Measurements from ENCODE around the gene MAPRE2. TPM values are rescaled to one million over a fixed set of nuclear protein-coding genes. Genes with fewer than 3 reads are reported as not detected.
"Not testable (repeated sequence)": the region's sequence is repeated elsewhere in the genome, so short reads cannot be mapped to it uniquely, and the experiment has no call there.

MAPRE2 gene
- total RNA-seq, 2 donors from 2014 or later = 16.1 to 17.2 TPM

DNA sequence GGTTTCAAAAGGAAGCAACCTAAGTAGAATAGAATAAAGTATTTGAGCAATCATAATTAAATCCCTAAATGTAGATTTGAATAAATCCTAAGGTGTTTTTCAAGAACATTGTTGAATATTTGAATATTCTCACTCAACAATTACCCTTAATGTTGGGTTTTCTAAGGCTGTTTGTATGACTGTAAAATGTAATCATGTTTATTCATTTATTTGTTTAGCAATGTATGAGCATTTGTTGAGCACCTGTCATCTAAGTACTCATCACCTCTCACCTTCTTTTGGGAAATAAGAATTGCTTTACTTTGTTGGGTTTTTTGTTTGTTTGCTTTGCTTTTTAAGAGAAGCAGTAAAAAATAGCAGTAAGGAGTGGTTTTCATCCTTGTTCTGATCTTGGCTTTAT, 66.0 kb downstream of the MAPRE2 start:
- TF ChIP-seq POLR2A (IDR thresholded peaks at IDR 0.05) (no peak), POLR2AphosphoS5 (IDR thresholded peaks at IDR 0.05) (no peak), CTCF (IDR thresholded peaks at IDR 0.05) (no peak)
- no peak for DNase-seq (ENCODE audit: low spot score)
- Histone ChIP-seq H3K9me3 (no peaks in the 10 kb centered on the region), H3K36me3 (no peaks in the 10 kb centered on the region), H3K4me3 (no peak overlapping the region), H3K27me3 (replicated peaks; ENCODE audit: insufficient read depth) (no peaks in the 10 kb centered on the region), H3K4me1 (replicated peaks) (no peaks in the 10 kb centered on the region), H3K27ac (no peak overlapping the region)
- intact Hi-C loops (cut with DNase I) = no loop called here

DNA sequence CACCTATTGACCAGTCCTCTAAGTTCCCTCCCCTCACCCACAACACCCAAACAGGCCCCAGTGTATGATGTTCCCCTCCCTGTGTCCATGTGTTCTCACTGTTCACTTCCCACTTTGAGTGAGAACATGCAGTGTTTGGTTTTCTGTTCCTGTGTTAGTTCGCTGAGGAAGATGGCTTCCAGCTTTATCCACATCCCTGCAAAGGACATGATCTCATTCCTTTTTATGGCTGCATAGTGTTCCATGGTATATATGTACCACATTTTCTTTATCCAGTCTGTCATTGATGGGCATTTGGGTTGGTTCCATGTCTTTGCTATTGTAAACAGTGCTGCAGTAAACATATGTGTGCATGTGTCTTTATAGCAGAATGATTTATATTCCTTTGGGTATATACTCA, 66.9 kb downstream of the MAPRE2 start:
- H3K4me3 ChIP-seq; DNase-seq (ENCODE audit: low spot score); H3K36me3 ChIP-seq; H3K9me3 ChIP-seq; intact Hi-C loops (cut with DNase I); H3K27me3 ChIP-seq (replicated peaks; ENCODE audit: insufficient read depth); H3K4me1 ChIP-seq (replicated peaks); H3K27ac ChIP-seq: not testable (repeated sequence)
- 100% methylated on average over 1 of the region's 1 CpG for WGBS

GRCh38 chr18:35110059-35110458, 68.8 kb downstream of the MAPRE2 start:
- H3K4me3 ChIP-seq = no peak overlapping the region
- no peaks in the 10 kb centered on the region for H3K27me3 ChIP-seq (replicated peaks; ENCODE audit: insufficient read depth)
- TF ChIP-seq CTCF (IDR thresholded peaks at IDR 0.05) (no peak), POLR2AphosphoS5 (IDR thresholded peaks at IDR 0.05) (no peak), POLR2A (IDR thresholded peaks at IDR 0.05) (no peak)
- intact Hi-C loops (cut with DNase I) = loop anchor here (5.0 kb wide), 1 partner anchor 68 kb away; the partner anchor contains the start of gene MAPRE2
- no peak for DNase-seq (ENCODE audit: low spot score)
- H3K9me3 ChIP-seq = no peaks in the 10 kb centered on the region
- H3K27ac ChIP-seq = no peak overlapping the region
- no peaks in the 10 kb centered on the region for H3K4me1 ChIP-seq (replicated peaks)
- no peaks in the 10 kb centered on the region for H3K36me3 ChIP-seq
- WGBS = 95% methylated on average over 3 of the region's 3 CpGs

- H3K9me3 ChIP-seq = no peaks in the 10 kb centered on the region
- no peak for DNase-seq (ENCODE audit: low spot score)
- intact Hi-C loops (cut with DNase I) = loop anchor here (5.0 kb wide), 1 partner anchor 69 kb away; the partner anchor contains the start of gene MAPRE2
- 92% methylated on average over 3 of the region's 3 CpGs for WGBS
- no peak for TF ChIP-seq POLR2AphosphoS5 (IDR thresholded peaks at IDR 0.05)
- no peak for TF ChIP-seq CTCF (IDR thresholded peaks at IDR 0.05)
- TF ChIP-seq POLR2A (IDR thresholded peaks at IDR 0.05) = no peak
- no peaks in the 10 kb centered on the region for H3K4me1 ChIP-seq (replicated peaks)
- no peaks in the 10 kb centered on the region for H3K27me3 ChIP-seq (replicated peaks; ENCODE audit: insufficient read depth)
- H3K27ac ChIP-seq = no peak overlapping the region
- H3K4me3 ChIP-seq = no peak overlapping the region
- no peaks in the 10 kb centered on the region for H3K36me3 ChIP-seq
These were observed 69.6 kb downstream of the MAPRE2 start for GRCh38 chr18:35110554-35111485.

- Histone ChIP-seq H3K4me1 (replicated peaks) (no peaks in the 10 kb centered on the region), H3K9me3 (no peaks in the 10 kb centered on the region), H3K27ac (no peak overlapping the region), H3K36me3 (no peaks in the 10 kb centered on the region), H3K4me3 (no peak overlapping the region), H3K27me3 (replicated peaks; ENCODE audit: insufficient read depth) (no peaks in the 10 kb centered on the region)
- TF ChIP-seq POLR2AphosphoS5 (IDR thresholded peaks at IDR 0.05) (no peak), POLR2A (IDR thresholded peaks at IDR 0.05) (no peak), CTCF (IDR thresholded peaks at IDR 0.05) (no peak)
- intact Hi-C loops (cut with DNase I) = loop anchor here (5.0 kb wide), 1 partner anchor 70 kb away; the partner anchor contains the start of gene MAPRE2
- DNase-seq (ENCODE audit: low spot score) = no peak
These were observed 71.5 kb downstream of the MAPRE2 start for GRCh38 chr18:35112696-35113095.
